ENCODE data around the gene LACTBL1.

The LACTBL1 gene, protein sequence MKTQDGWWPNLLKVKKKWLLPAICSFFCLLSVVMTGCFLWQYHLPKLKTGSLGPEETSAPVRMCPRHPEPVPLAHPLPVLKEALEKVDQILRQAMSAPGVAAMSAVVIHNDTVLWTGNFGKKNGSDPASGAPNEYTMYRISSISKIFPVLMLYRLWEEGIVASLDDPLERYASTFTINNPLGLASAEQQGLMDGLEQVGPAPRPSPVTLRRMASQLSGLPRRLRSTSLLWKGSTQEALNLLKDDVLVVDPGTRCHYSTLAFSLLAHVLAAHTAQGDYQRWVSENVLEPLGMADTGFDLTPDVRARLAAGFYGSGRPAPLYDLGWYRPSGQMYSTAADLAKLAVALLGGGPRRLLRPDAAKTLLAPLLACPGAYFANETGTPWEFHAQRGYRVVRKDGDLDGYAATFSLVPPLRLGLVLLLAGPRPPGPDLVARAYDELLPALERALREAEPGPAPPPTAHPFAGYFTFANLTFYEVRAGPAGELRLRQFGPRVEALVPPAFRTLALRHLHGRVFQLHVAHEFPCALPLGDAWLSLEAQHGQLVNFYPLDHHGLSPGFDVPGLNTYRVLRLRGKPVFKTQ

DNA sequence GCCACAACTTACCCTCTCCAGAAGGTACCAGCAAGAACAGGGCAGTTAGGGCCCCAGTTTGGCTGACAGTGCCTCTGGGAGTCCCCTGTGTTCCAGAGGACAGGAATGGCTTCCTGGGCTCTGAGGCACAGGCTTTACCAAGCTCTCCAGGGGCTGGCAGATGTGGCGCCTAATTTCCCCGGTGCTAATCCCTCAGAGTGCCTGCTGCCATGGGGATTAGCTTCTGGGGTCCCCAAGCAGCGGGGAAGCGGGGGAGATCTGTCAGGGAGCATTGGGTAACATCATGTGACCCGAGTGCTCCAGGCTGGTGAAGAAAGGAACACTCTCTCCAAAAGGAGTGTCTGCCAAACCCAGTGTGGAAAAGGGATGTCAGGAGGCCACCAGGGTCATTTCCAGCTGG is at the start of gene LACTBL1:
Gene LACTBL1, minus strand, starts transcription at position 107 of the 400 bp plus-strand sequence. CDS start 550 bp downstream, outside the sequence.
- H3K27ac ChIP-seq, result no peak within 1 kb of the TSS
- TF ChIP-seq, protein P1, sequence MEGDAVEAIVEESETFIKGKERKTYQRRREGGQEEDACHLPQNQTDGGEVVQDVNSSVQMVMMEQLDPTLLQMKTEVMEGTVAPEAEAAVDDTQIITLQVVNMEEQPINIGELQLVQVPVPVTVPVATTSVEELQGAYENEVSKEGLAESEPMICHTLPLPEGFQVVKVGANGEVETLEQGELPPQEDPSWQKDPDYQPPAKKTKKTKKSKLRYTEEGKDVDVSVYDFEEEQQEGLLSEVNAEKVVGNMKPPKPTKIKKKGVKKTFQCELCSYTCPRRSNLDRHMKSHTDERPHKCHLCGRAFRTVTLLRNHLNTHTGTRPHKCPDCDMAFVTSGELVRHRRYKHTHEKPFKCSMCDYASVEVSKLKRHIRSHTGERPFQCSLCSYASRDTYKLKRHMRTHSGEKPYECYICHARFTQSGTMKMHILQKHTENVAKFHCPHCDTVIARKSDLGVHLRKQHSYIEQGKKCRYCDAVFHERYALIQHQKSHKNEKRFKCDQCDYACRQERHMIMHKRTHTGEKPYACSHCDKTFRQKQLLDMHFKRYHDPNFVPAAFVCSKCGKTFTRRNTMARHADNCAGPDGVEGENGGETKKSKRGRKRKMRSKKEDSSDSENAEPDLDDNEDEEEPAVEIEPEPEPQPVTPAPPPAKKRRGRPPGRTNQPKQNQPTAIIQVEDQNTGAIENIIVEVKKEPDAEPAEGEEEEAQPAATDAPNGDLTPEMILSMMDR (IDR thresholded peaks at IDR 0.05), result no peak
- no peak for TF ChIP-seq ZFX (IDR thresholded peaks at IDR 0.05; ENCODE audit: borderline replicate concordance)

GRCh38 chr1:23021834-23022233 is 49.2 kb upstream of the LACTBL1 start:
- H3K27ac ChIP-seq, result no peak overlapping the region
- TF ChIP-seq, protein P1 (IDR thresholded peaks at IDR 0.05), result no peak
- no peak for TF ChIP-seq ZFX (IDR thresholded peaks at IDR 0.05; ENCODE audit: borderline replicate concordance)

GRCh38 chr1:23020706-23021405 is 48.2 kb upstream of the LACTBL1 start:
- peak overlapping the region; percentile 75 for H3K27ac ChIP-seq
- TF ChIP-seq, protein P1 (IDR thresholded peaks at IDR 0.05), result no peak
- no peak for TF ChIP-seq ZFX (IDR thresholded peaks at IDR 0.05; ENCODE audit: borderline replicate concordance)

GRCh38 chr1:23019863-23020625 is 47.4 kb upstream of the LACTBL1 start:
- no peak for TF ChIP-seq ZFX (IDR thresholded peaks at IDR 0.05; ENCODE audit: borderline replicate concordance)
- TF ChIP-seq, protein P1 (IDR thresholded peaks at IDR 0.05), result no peak

GRCh38 chr1:23019094-23019862 is 46.6 kb upstream of the LACTBL1 start, which contains the start of gene KDM1A:
Gene KDM1A (plus strand): TSS chr1:23019468. CDS start chr1:23019597, 129 bp downstream.
- no peak for TF ChIP-seq ZFX (IDR thresholded peaks at IDR 0.05; ENCODE audit: borderline replicate concordance)
- TF ChIP-seq, protein P1 (IDR thresholded peaks at IDR 0.05), result 0 out of 2 replicates have a peak, but pooled peaks have one; percentile 19
- H3K27ac ChIP-seq, result peak within 1 kb of the TSS; percentile 75

More at GRCh38 chr1:23019863-23020625, 47.4 kb upstream of the LACTBL1 start:
- peak overlapping the region; percentile 75 for H3K27ac ChIP-seq

GRCh38 chr1:23018661-23019093 is 46.0 kb upstream of the LACTBL1 start:
- H3K27ac ChIP-seq, result peak overlapping the region; percentile 75
- TF ChIP-seq, protein P1 (IDR thresholded peaks at IDR 0.05), result no peak
- no peak for TF ChIP-seq ZFX (IDR thresholded peaks at IDR 0.05; ENCODE audit: borderline replicate concordance)

Measured in 22Rv1 (cell line).